GM23338 (cell line): Measurements from ENCODE around the gene ZSWIM3. TPM values are rescaled to one million over a fixed set of nuclear protein-coding genes. Genes with fewer than 3 reads are reported as not detected.

ENCODE experiments used
- ATAC-seq: fragments of 200-7000 bp; cut with Tn5 transposase; 3 replicates; pipeline ENCODE4 v1.9.1; 2020
- DNase-seq: peaks from one replicate; pipeline ENCODE4 v3.0.0-alpha.2; 2015; ENCODE audit warnings: low spot score
- H2AFZ ChIP-seq: fragments of 200-600 bp; sonication (generic); 2 replicates; pipeline ENCODE4 v1.8.0; 2016; ENCODE audit warnings: antibody characterized with exemption, mild to moderate bottlenecking, moderate library complexity
- H3F3A ChIP-seq: fragments of 200-600 bp; sonication (generic); replicated peaks from 2 replicates; pipeline ENCODE4 v1.8.0; 2017; ENCODE audit warnings: antibody characterized with exemption, mixed run types, low read depth
- H3K27ac ChIP-seq: fragments of 200-600 bp; sonication (generic); 2 replicates; pipeline ENCODE4 v1.6.1; 2016; ENCODE audit warnings: low read depth
- H3K27me3 ChIP-seq: fragments of 200-600 bp; sonication (generic); 2 replicates; pipeline ENCODE4 v1.8.0; 2016; ENCODE audit warnings: mild to moderate bottlenecking, mixed run types, moderate library complexity; ENCODE audit not compliant: insufficient read depth
- H3K36me3 ChIP-seq: fragments of 200-600 bp; sonication (generic); 2 replicates; pipeline ENCODE4 v1.8.0; 2016; ENCODE audit warnings: mild to moderate bottlenecking; ENCODE audit not compliant: insufficient read depth
- H3K4me1 ChIP-seq: fragments of 200-600 bp; sonication (generic); 2 replicates; pipeline ENCODE4 v1.8.0; 2016; ENCODE audit warnings: mild to moderate bottlenecking, moderate library complexity; ENCODE audit not compliant: insufficient read depth
- H3K4me2 ChIP-seq: fragments of 200-600 bp; sonication (generic); 2 replicates; pipeline ENCODE4 v1.7.1; 2017; ENCODE audit warnings: mixed run types
- H3K4me3 ChIP-seq: fragments of 200-600 bp; sonication (generic); 2 replicates; pipeline ENCODE4 v1.6.1; 2016; ENCODE audit warnings: mixed run types
- H3K79me2 ChIP-seq: fragments of 200-600 bp; sonication (generic); replicated peaks from 2 replicates; pipeline ENCODE4 v1.8.0; 2017; ENCODE audit warnings: mild to moderate bottlenecking; ENCODE audit not compliant: insufficient read depth
- H3K9me2 ChIP-seq: fragments of 200-600 bp; sonication (generic); 2 replicates; pipeline ENCODE4 v1.8.0; 2017; ENCODE audit not compliant: insufficient read depth
- H4K20me1 ChIP-seq: fragments of 200-600 bp; sonication (generic); replicated peaks from 2 replicates; pipeline ENCODE4 v1.8.0; 2017; ENCODE audit warnings: mild to moderate bottlenecking; ENCODE audit not compliant: insufficient read depth
- H3K27ac Mint-ChIP-seq: 2 replicates; pipeline ENCODE4 v1.8.0; 2020; ENCODE audit warnings: inconsistent platforms, mild to moderate bottlenecking, moderate library complexity, mixed read lengths
- H3K27me3 Mint-ChIP-seq: 3 replicates; pipeline ENCODE4 v1.8.0; 2022; ENCODE audit warnings: low read depth, mild to moderate bottlenecking, moderate library complexity, mixed read lengths, inconsistent platforms; ENCODE audit not compliant: insufficient read depth, poor library complexity
- H3K36me3 Mint-ChIP-seq: 3 replicates; pipeline ENCODE4 v1.8.0; 2021; ENCODE audit warnings: low read depth, mild to moderate bottlenecking, inconsistent platforms, moderate library complexity, mixed read lengths
- H3K4me1 Mint-ChIP-seq: 3 replicates; pipeline ENCODE4 v1.8.0; 2020; ENCODE audit warnings: mild to moderate bottlenecking, inconsistent platforms, mixed read lengths
- H3K4me3 Mint-ChIP-seq: 3 replicates; pipeline ENCODE4 v1.8.0; 2021; ENCODE audit warnings: moderate library complexity, mild to moderate bottlenecking, inconsistent platforms, mixed read lengths
- H3K9me3 Mint-ChIP-seq: 3 replicates; pipeline ENCODE4 v1.8.0; 2020; ENCODE audit warnings: moderate library complexity, mild to moderate bottlenecking, inconsistent platforms, mixed read lengths
- ETS1 ChIP-seq: IDR thresholded peaks from 2 replicates; pipeline ENCODE4 v1.6.1; 2016; ENCODE audit warnings: antibody characterized with exemption
- EZH2 ChIP-seq: fragments of 200-600 bp; sonication (generic); IDR thresholded peaks from one replicate; pipeline ENCODE4 v1.8.0; 2017; ENCODE audit warnings: antibody characterized with exemption, mild to moderate bottlenecking, low read depth; ENCODE audit not compliant: unreplicated experiment
- JUNB ChIP-seq: IDR thresholded peaks from one replicate; pipeline ENCODE4 v1.6.1; 2016; ENCODE audit warnings: antibody characterized with exemption; ENCODE audit not compliant: unreplicated experiment
- POLR2AphosphoS5 ChIP-seq: IDR thresholded peaks from 2 replicates; pipeline ENCODE4 v1.6.1; 2016; ENCODE audit warnings: antibody characterized with exemption, low read depth
- REST ChIP-seq: IDR thresholded peaks from one replicate; pipeline ENCODE4 v1.6.1; 2018; ENCODE audit warnings: antibody characterized with exemption; ENCODE audit not compliant: unreplicated experiment
- ZNF462 ChIP-seq: fragments of 250-450 bp; sonication (Bioruptor Pico); IDR thresholded peaks from 2 replicates; pipeline ENCODE4 v1.5.0; 2020; ENCODE audit warnings: mild to moderate bottlenecking, moderate library complexity
- polyA plus RNA-seq: library from polyadenylated mRNA; unstranded; fragments of >200 nt; fragmentation: Nextera tagmentation; extraction: Ambion mirVana; gene quantifications from 2 replicates; pipeline ENCODE4 v1.2.1, GENCODE V29; 2016
- total RNA-seq: library from RNA; depleted of rRNA; stranded (reverse); fragments of >200 nt; shearing (Covaris generic); gene quantifications from 2 replicates; pipeline ENCODE4 v1.2.3, GENCODE V29; 2014

ZSWIM3 gene
- total and polyA plus RNA-seq, 2 experiments from 2014 or later = 2.0 to 8.2 TPM

GRCh38 chr20:45886590-45887345 is 29.4 kb downstream of the ZSWIM3 start:
- Mint-ChIP-seq H3K4me3 (no peak overlapping the region), H3K27me3 (peaks cover 12% of the 10 kb centered on the region), H3K27ac (no peak overlapping the region), H3K9me3 (peaks cover 3% of the 10 kb centered on the region; the same call in 1 of the 3 replicates), H3K4me1 (peaks cover 10% of the 10 kb centered on the region; the same call in 2 of the 3 replicates), H3K36me3 (peaks cover 22% of the 10 kb centered on the region)
- H3K27ac ChIP-seq = no peak overlapping the region
- no peaks in the 10 kb centered on the region for H3F3A ChIP-seq
- H3K9me2 ChIP-seq = no peaks in the 10 kb centered on the region
- DNase-seq (no peak), ATAC-seq (no peak)
- H4K20me1 ChIP-seq = peaks cover 11% of the 10 kb centered on the region
- H3K4me2 ChIP-seq = no peak overlapping the region
- peaks cover 3% of the 10 kb centered on the region; the same call in 1 of the 2 replicates for H3K36me3 ChIP-seq
- TF ChIP-seq ETS1 (no peak), POLR2AphosphoS5 (no peak; the same call in 1 of the 2 replicates), ZNF462 (CRISPR knock-in tag) (no peak), JUNB (no peak), REST (no peak), EZH2 (no peak)
- no peak overlapping the region for H2AFZ ChIP-seq
- H3K4me1 ChIP-seq = peaks cover 3% of the 10 kb centered on the region; the same call in 1 of the 2 replicates
- H3K27me3 ChIP-seq = no peaks in the 10 kb centered on the region
- H3K79me2 ChIP-seq = peaks cover 13% of the 10 kb centered on the region
- no peak overlapping the region for H3K4me3 ChIP-seq
